WI38 (cell line): ENCODE data around the gene TBX18.

ENCODE experiments used
- H3K4me3 ChIP-seq: 2 replicates; pipeline ENCODE4 v1.5.1; 2011; ENCODE audit warnings: low read depth, mild to moderate bottlenecking, control low read depth, low read length
- CTCF ChIP-seq: IDR thresholded peaks from 2 replicates; pipeline ENCODE4 v1.5.1; 2012; ENCODE audit warnings: low read depth, mild to moderate bottlenecking, control low read depth, low read length

Gene TBX18

GRCh38 chr6:84764332-84765049 lies at the start of gene TBX18:
TSS of gene TBX18 (minus strand) at chr6:84764598. CDS start at chr6:84764181, 417 bp downstream.
- TF ChIP-seq CTCF: no peak
- H3K4me3 ChIP-seq: peak within 1 kb of the TSS; percentile 44

DNA sequence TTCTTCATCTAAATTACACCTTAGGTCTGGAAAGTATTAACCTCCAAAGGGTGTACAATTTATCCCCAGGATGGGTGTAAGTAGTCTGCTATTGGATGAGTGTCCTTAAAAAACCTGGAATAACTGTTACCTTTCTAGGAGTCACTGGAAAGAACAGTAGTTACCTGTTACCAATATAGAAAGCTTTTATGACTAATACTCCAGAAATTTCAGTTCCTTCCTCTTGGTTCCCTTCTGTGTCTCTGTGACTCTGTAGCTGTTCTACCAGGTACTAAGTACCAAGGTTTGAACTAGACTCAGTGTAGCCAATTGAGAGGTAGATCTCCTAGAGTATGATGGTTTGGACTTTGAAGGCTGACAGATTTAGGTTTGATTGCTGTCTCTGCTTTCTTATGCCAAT lies 47.0 kb upstream of the TBX18 start:
- no peak overlapping the region for H3K4me3 ChIP-seq
- no peak for TF ChIP-seq CTCF

DNA sequence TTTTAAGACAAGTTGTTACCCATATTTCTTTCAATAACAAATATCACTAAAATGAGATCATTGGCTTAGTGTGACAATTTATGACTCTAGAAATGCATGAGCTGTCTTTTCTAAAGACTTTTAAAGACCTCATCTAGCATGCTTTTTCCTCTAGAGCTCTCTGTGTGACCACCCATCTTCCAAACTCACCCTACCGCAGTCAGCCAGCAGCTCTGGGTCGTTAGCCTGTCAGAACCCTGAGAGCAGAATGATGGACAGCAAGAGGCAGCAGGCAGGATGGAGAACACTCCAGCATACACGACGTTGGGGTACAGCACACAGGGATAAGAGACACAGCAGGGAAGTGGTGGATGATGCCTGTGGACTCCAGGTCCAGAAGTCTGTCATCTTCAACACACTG lies 45.1 kb upstream of the TBX18 start:
- H3K4me3 ChIP-seq: no peak overlapping the region
- no peak for TF ChIP-seq CTCF

GRCh38 chr6:84808491-84809061 lies 44.2 kb upstream of the TBX18 start:
- TF ChIP-seq CTCF: no peak
- no peak overlapping the region for H3K4me3 ChIP-seq

- no peak overlapping the region for H3K4me3 ChIP-seq
- no peak for TF ChIP-seq CTCF
Observed at GRCh38 chr6:84805145-84805544, 40.7 kb upstream of the TBX18 start.

- no peak for TF ChIP-seq CTCF
Observed at GRCh38 chr6:84804720-84805119, 40.3 kb upstream of the TBX18 start.

GRCh38 chr6:84801250-84801649 lies 36.9 kb upstream of the TBX18 start:
- TF ChIP-seq CTCF: no peak

More at GRCh38 chr6:84804720-84805119, 40.3 kb upstream of the TBX18 start:
- no peak overlapping the region for H3K4me3 ChIP-seq

More at GRCh38 chr6:84801250-84801649, 36.9 kb upstream of the TBX18 start:
- no peak overlapping the region for H3K4me3 ChIP-seq
